Neural progenitor cell (in vitro differentiated cells): ENCODE measurements around the gene ATP6V0D1. TPM values are rescaled to one million over a fixed set of nuclear protein-coding genes. Genes with fewer than 3 reads are reported as not detected.

Source experiments
- DNase-seq: peaks from one replicate; pipeline ENCODE4 v3.0.0-alpha.2; 2016; ENCODE audit warnings: low spot score
- H2AFZ ChIP-seq: fragments of 200-600 bp; sonication (generic); replicated peaks from 2 replicates; pipeline ENCODE4 v1.6.1; 2016; ENCODE audit warnings: antibody characterized with exemption
- H3F3A ChIP-seq: fragments of 200-600 bp; sonication (generic); 2 replicates; pipeline ENCODE4 v1.6.1; 2016; ENCODE audit warnings: antibody characterized with exemption, low read depth
- H3K27ac ChIP-seq: fragments of 200-600 bp; sonication (generic); 2 replicates; pipeline ENCODE4 v1.5.1; 2016; ENCODE audit warnings: mild to moderate bottlenecking
- H3K27me3 ChIP-seq: fragments of 200-600 bp; sonication (generic); 2 replicates; pipeline ENCODE4 v1.6.1; 2016; ENCODE audit warnings: mild to moderate bottlenecking, moderate library complexity
- H3K36me3 ChIP-seq: fragments of 200-600 bp; sonication (generic); 2 replicates; pipeline ENCODE4 v1.5.1; 2016
- H3K4me1 ChIP-seq: fragments of 200-600 bp; sonication (generic); 2 replicates; pipeline ENCODE4 v1.6.1; 2016; ENCODE audit warnings: mixed run types
- H3K4me2 ChIP-seq: fragments of 200-600 bp; sonication (generic); 2 replicates; pipeline ENCODE4 v1.6.1; 2016
- H3K4me3 ChIP-seq: fragments of 200-600 bp; sonication (generic); 2 replicates; pipeline ENCODE4 v1.5.1; 2016
- H3K79me2 ChIP-seq: fragments of 200-600 bp; sonication (generic); 2 replicates; pipeline ENCODE4 v1.6.1; 2016; ENCODE audit warnings: low read depth
- H3K9ac ChIP-seq: fragments of 200-600 bp; sonication (generic); 2 replicates; pipeline ENCODE4 v1.6.1; 2016
- H3K9me3 ChIP-seq: fragments of 200-600 bp; sonication (generic); 2 replicates; pipeline ENCODE4 v1.5.1; 2016; ENCODE audit warnings: low read depth
- H4K20me1 ChIP-seq: fragments of 200-600 bp; sonication (generic); 2 replicates; pipeline ENCODE4 v1.6.1; 2016; ENCODE audit warnings: low read depth
- H3K27ac Mint-ChIP-seq: 3 replicates; pipeline ENCODE4 v1.8.0; 2021; ENCODE audit warnings: mixed read lengths
- H3K27me3 Mint-ChIP-seq: 2 replicates; pipeline ENCODE4 v1.8.0; 2022; ENCODE audit warnings: low read depth, mild to moderate bottlenecking, inconsistent platforms, moderate library complexity, mixed read lengths; ENCODE audit not compliant: insufficient read depth
- H3K36me3 Mint-ChIP-seq: 3 replicates; pipeline ENCODE4 v1.8.0; 2021; ENCODE audit warnings: mixed read lengths
- H3K4me1 Mint-ChIP-seq: 3 replicates; pipeline ENCODE4 v1.8.0; 2021; ENCODE audit warnings: mixed read lengths
- H3K4me3 Mint-ChIP-seq: 3 replicates; pipeline ENCODE4 v1.8.0; 2021; ENCODE audit warnings: mild to moderate bottlenecking, moderate library complexity, mixed read lengths
- H3K9me3 Mint-ChIP-seq: 3 replicates; pipeline ENCODE4 v1.8.0; 2020; ENCODE audit warnings: mixed read lengths
- EZH2 ChIP-seq: fragments of 200-600 bp; sonication (generic); IDR thresholded peaks from 2 replicates; pipeline ENCODE4 v1.6.1; 2017; ENCODE audit warnings: antibody characterized with exemption, mild to moderate bottlenecking, moderate library complexity
- EZH2phosphoT487 ChIP-seq: fragments of 200-600 bp; sonication (generic); IDR thresholded peaks from 2 replicates; pipeline ENCODE4 v1.6.1; 2017; ENCODE audit warnings: antibody characterized with exemption
- small RNA-seq: library from RNA; depleted of rRNA; stranded (forward); fragments of <200 nt; gene quantifications from one replicate; pipeline ENCODE3, GENCODE V24; 2015
- total RNA-seq: library from RNA; depleted of rRNA; stranded (reverse); fragments of >200 nt; gene quantifications from 2 replicates; pipeline ENCODE4 v1.2.3, GENCODE V29; 2015; ENCODE audit warnings: low replicate concordance
- TF ChIP-seq, protein P1 (sequence below): fragments of 200-600 bp; sonication (generic); IDR thresholded peaks from 2 replicates; pipeline ENCODE4 v1.5.1; 2017; ENCODE audit warnings: antibody characterized with exemption, mild to moderate bottlenecking

Gene ATP6V0D1
- total RNA-seq, 1 donor from 2014 or later = 29.7 TPM

DNA sequence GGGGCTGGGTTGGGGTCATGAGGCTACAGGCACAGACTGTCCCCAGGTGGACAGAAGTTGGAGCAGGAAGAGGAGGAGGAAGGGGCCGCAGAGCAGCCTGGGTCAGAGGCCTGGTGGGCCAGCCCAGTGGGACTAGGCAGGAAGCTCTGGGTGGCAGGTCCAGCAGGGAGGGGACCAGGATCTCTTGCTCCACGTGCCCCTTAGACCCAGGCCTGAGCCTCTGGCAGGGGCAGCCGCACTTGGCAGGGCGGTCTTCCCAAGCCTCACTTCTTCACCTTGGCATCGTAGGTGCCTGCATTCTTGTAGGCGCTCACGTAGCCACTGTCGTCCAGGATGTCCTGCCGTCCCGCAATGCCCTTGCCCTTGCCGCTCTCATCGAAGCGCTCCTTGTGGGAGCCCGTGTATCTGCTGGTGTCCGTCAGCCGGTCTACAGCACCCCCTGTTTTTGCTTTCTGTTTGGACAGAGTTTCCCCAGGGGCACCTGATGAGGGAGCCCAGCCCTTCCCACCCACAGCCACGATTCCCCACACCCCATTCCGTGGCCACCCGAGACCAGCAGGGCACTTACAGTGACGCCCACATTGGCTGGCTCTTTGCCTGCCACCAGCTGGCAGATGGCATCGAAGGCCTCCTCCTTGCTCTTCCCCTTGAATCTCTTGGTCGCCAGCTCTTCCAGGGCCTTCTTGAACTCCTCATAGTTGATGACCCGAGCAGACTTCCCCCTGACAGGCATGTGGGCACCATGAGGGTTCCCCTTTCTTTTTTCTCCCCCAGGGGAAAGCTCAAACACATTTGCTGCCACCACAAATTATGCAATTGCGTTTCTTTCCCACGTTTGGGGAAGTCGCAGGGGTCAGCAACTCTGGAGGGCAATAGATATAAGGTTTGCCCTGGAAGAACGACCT, 90.8 kb downstream of the ATP6V0D1 start:
- no peaks in the 10 kb centered on the region for H3K36me3 Mint-ChIP-seq
- Histone ChIP-seq H3K9ac (no peak overlapping the region), H3F3A (peaks cover 20% of the 10 kb centered on the region), H3K4me2 (no peak overlapping the region), H3K36me3 (no peaks in the 10 kb centered on the region), H3K9me3 (no peaks in the 10 kb centered on the region), H3K79me2 (no peaks in the 10 kb centered on the region), H3K4me1 (peaks cover 34% of the 10 kb centered on the region), H3K27ac (no peak overlapping the region), H3K4me3 (no peak overlapping the region), H3K27me3 (peaks cover 44% of the 10 kb centered on the region), H2AFZ (no peak overlapping the region), H4K20me1 (peaks cover 7% of the 10 kb centered on the region)
- H3K27ac Mint-ChIP-seq = peak overlapping the region; percentile 84
- H3K4me1 Mint-ChIP-seq = peaks cover 50% of the 10 kb centered on the region
- TF ChIP-seq EZH2 = no peak
- TF ChIP-seq EZH2phosphoT487 = no peak
- TF ChIP-seq, protein P1, sequence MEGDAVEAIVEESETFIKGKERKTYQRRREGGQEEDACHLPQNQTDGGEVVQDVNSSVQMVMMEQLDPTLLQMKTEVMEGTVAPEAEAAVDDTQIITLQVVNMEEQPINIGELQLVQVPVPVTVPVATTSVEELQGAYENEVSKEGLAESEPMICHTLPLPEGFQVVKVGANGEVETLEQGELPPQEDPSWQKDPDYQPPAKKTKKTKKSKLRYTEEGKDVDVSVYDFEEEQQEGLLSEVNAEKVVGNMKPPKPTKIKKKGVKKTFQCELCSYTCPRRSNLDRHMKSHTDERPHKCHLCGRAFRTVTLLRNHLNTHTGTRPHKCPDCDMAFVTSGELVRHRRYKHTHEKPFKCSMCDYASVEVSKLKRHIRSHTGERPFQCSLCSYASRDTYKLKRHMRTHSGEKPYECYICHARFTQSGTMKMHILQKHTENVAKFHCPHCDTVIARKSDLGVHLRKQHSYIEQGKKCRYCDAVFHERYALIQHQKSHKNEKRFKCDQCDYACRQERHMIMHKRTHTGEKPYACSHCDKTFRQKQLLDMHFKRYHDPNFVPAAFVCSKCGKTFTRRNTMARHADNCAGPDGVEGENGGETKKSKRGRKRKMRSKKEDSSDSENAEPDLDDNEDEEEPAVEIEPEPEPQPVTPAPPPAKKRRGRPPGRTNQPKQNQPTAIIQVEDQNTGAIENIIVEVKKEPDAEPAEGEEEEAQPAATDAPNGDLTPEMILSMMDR = no peak
- no peak overlapping the region for H3K4me3 Mint-ChIP-seq
- no peaks in the 10 kb centered on the region for H3K9me3 Mint-ChIP-seq
- DNase-seq = no peak
- H3K27me3 Mint-ChIP-seq = peaks cover 11% of the 10 kb centered on the region

- no peaks in the 10 kb centered on the region for H3K36me3 ChIP-seq
- H3K27ac ChIP-seq = no peak overlapping the region
- H3K79me2 ChIP-seq = no peaks in the 10 kb centered on the region
- H3K4me1 Mint-ChIP-seq = peaks cover 46% of the 10 kb centered on the region
- H2AFZ ChIP-seq = no peak overlapping the region
- peaks cover under 1% of the 10 kb centered on the region for H4K20me1 ChIP-seq
- peaks cover 4% of the 10 kb centered on the region for H3K27me3 Mint-ChIP-seq
- H3K4me1 ChIP-seq = peaks cover 21% of the 10 kb centered on the region
- H3K9me3 Mint-ChIP-seq = no peaks in the 10 kb centered on the region
- H3K4me3 ChIP-seq = no peak overlapping the region
- H3K4me3 Mint-ChIP-seq = no peak overlapping the region
- DNase-seq = no peak
- H3K27ac Mint-ChIP-seq = peak overlapping the region; percentile 88
- H3K27me3 ChIP-seq = peaks cover 28% of the 10 kb centered on the region
- H3K9ac ChIP-seq = no peak overlapping the region
- H3F3A ChIP-seq = peaks cover 7% of the 10 kb centered on the region
- TF ChIP-seq, protein P1 = no peak
- no peak for TF ChIP-seq EZH2phosphoT487
- no peak for TF ChIP-seq EZH2
- no peaks in the 10 kb centered on the region for H3K36me3 Mint-ChIP-seq
- no peak overlapping the region for H3K4me2 ChIP-seq
- H3K9me3 ChIP-seq = no peaks in the 10 kb centered on the region
These were observed 92.4 kb downstream of the ATP6V0D1 start for GRCh38 chr16:67388591-67388990.

- no peak overlapping the region for H3K27ac ChIP-seq
- TF ChIP-seq EZH2phosphoT487 = no peak
- TF ChIP-seq EZH2 = no peak
- TF ChIP-seq, protein P1 = no peak
- H3K4me3 Mint-ChIP-seq = no peak overlapping the region
- H3K4me3 ChIP-seq = no peak overlapping the region
- peaks cover 46% of the 10 kb centered on the region for H3K4me1 Mint-ChIP-seq
- H3K36me3 ChIP-seq = no peaks in the 10 kb centered on the region
- H3K36me3 Mint-ChIP-seq = no peaks in the 10 kb centered on the region
- H3F3A ChIP-seq = peaks cover 5% of the 10 kb centered on the region
- no peak overlapping the region for H3K4me2 ChIP-seq
- no peak for DNase-seq
- no peaks in the 10 kb centered on the region for H3K9me3 ChIP-seq
- H3K9ac ChIP-seq = no peak overlapping the region
- H3K79me2 ChIP-seq = no peaks in the 10 kb centered on the region
- peak overlapping the region; percentile 50 for H3K27ac Mint-ChIP-seq
- H4K20me1 ChIP-seq = no peaks in the 10 kb centered on the region
- peaks cover 24% of the 10 kb centered on the region for H3K27me3 ChIP-seq
- H3K4me1 ChIP-seq = peaks cover 19% of the 10 kb centered on the region
- H3K9me3 Mint-ChIP-seq = no peaks in the 10 kb centered on the region
- peaks cover 4% of the 10 kb centered on the region for H3K27me3 Mint-ChIP-seq
- no peak overlapping the region for H2AFZ ChIP-seq
These were observed 92.8 kb downstream of the ATP6V0D1 start for GRCh38 chr16:67388191-67388590.

Small RNA genes lying within 50 kb of the gene (small RNA-seq; reads per million reads assigned to genes)
- gene RNU1-123P = not detected

Other genes with a start within 250 kb of the ATP6V0D1 start
- 5.5 and 14.2 TPM in 2 replicates for gene FHOD1, start 233.7 kb downstream of the ATP6V0D1 start, total RNA-seq
- 2.5 and 4.2 TPM in 2 replicates for gene SLC9A5, start 232.2 kb downstream of the ATP6V0D1 start, total RNA-seq
- 4.0 and 6.2 TPM in 2 replicates for gene PLEKHG4, start 201.6 kb downstream of the ATP6V0D1 start, total RNA-seq
- gene KCTD19, start 154.4 kb downstream of the ATP6V0D1 start, total RNA-seq = 1.1 TPM in 2 replicates
- 0.34 TPM in 1 of 2 replicates, not detected in the other for gene LRRC36, start 154.3 kb downstream of the ATP6V0D1 start, total RNA-seq
- gene TPPP3, start 87.7 kb downstream of the ATP6V0D1 start, total RNA-seq = 0.96 TPM in 1 of 2 replicates, not detected in the other
- gene ZDHHC1, start 64.7 kb downstream of the ATP6V0D1 start, total RNA-seq = 1.5 and 2.2 TPM in 2 replicates
- gene HSD11B2, start 50.0 kb downstream of the ATP6V0D1 start, total RNA-seq = 1.6 TPM in 1 of 2 replicates, not detected in the other
- gene AGRP, start 2.4 kb upstream of the ATP6V0D1 start, total RNA-seq = not detected in 2 replicates
- gene RIPOR1, start 47.7 kb upstream of the ATP6V0D1 start, total RNA-seq = 8.7 and 13.5 TPM in 2 replicates
- gene CTCF, start 81.4 kb upstream of the ATP6V0D1 start, total RNA-seq = 75.7 and 76.3 TPM in 2 replicates
- 14.5 and 18.2 TPM in 2 replicates for gene CARMIL2, start 164.0 kb upstream of the ATP6V0D1 start, total RNA-seq
- 11.5 and 31.7 TPM in 2 replicates for gene ACD, start 179.1 kb upstream of the ATP6V0D1 start, total RNA-seq
- 2.7 and 8.7 TPM in 2 replicates for gene PARD6A, start 179.8 kb upstream of the ATP6V0D1 start, total RNA-seq
- gene ENKD1, start 185.6 kb upstream of the ATP6V0D1 start, total RNA-seq = 6.9 and 18.7 TPM in 2 replicates
- gene C16orf86, start 185.7 kb upstream of the ATP6V0D1 start, total RNA-seq = 0.24 and 6.0 TPM in 2 replicates
- gene GFOD2, start 238.2 kb upstream of the ATP6V0D1 start, total RNA-seq = 13.2 and 21.4 TPM in 2 replicates